Left lung (tissue), 10 donors: ENCODE results near the gene VGLL4. TPM values are rescaled to one million over a fixed set of nuclear protein-coding genes. Genes with fewer than 3 reads are reported as not detected.

ENCODE experiments used
- ATAC-seq: fragments of 200-7000 bp; cut with Tn5 transposase; one replicate; pipeline ENCODE4 v1.9.1; 2020; ENCODE audit warnings: moderate library complexity
- DNase-seq, 4 donors: peaks; one replicate each; pipeline ENCODE4 v3.0.0-alpha.2; 2013 to 2020
- H3K27ac ChIP-seq, 2 donors: fragments of 200-600 bp; sonication (generic) in 1 of 2; one replicate each; pipeline versions ENCODE4 v1.5.0 to v1.8.0; 2020 to 2021
- H3K27me3 ChIP-seq, 2 donors: fragments of 200-600 bp; sonication (generic) in 1 of 2; one replicate each; pipeline versions ENCODE4 v1.5.0 to v1.8.0; 2020 to 2021
- H3K36me3 ChIP-seq, 2 donors: fragments of 200-600 bp; sonication (generic) in 1 of 2; one replicate each; pipeline versions ENCODE4 v1.5.0 to v1.8.0; 2020 to 2021
- H3K4me1 ChIP-seq, 2 donors: fragments of 200-600 bp; one replicate each; pipeline ENCODE4 v1.8.0; 2021
- H3K4me3 ChIP-seq, 2 donors: fragments of 200-600 bp; sonication (generic) in 1 of 2; one replicate each; pipeline versions ENCODE4 v1.5.0 to v1.8.0; 2020 to 2021; ENCODE audit warnings: mild to moderate bottlenecking in 1 of 2
- H3K9me3 ChIP-seq, 2 donors: fragments of 200-600 bp; sonication (generic) in 1 of 2; one replicate each; pipeline versions ENCODE4 v1.5.0 to v1.8.0; 2020 to 2021
- CTCF ChIP-seq, 2 donors: fragments of 200-600 bp; sonication (generic) in 1 of 2; IDR thresholded peaks; one replicate each; pipeline versions ENCODE4 v1.5.0 to v1.8.0; 2021; ENCODE audit warnings: antibody characterized with exemption in 2 of 2
- intact Hi-C, 2 donors: fragments of 100-400 bp; cut with DNase I; formaldehyde crosslinking; loops; one replicate each; pipeline versions ENCODE4 v1.11.2 to v1.14.2; 2022
- polyA plus RNA-seq, 6 donors: library from polyadenylated mRNA; unstranded; fragments of 120-200 nt; gene quantifications; one replicate each; pipeline ENCODE4 v1.2.1, GENCODE V29; 2013; ENCODE audit not compliant: insufficient read length in 6 of 6
- total RNA-seq, 2 donors: library from RNA; stranded (reverse); fragmentation: NEBNext Ultra II Directional; extraction: Animal tissue kit (Norgen Biotek cat#: 25700); gene quantifications; one replicate each; pipeline ENCODE4 v1.2.1, GENCODE V29; 2021
- donor health status: DM: no; HTN: yes; CAD: no.
- donor health status: DM: no; HTN: no; CAD: no.

The VGLL4 gene
- total and polyA plus RNA-seq, 8 donors = 40.2 to 115 (median 106) TPM

DNA sequence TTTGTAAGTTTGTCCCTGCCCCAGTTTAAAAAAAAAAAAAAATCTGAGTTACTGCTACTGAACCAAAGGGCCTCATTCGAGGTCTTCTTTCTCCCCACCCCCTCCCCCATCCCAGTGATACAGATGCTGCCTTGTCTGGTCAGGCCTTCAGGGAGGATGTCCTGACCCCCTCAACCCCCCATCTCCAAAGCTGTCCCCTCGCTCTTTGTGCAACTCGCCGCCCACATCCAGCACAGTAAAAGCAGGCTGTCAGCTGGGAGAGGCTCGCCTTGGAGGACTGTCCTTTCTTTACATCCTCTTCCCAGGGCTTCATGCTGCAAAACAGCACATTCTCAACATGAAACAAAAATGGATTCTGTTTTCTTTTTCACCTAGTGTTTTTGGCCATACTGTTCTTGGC, 133.4 kb downstream of the VGLL4 start:
- H3K4me1 ChIP-seq = peaks cover 40 to 49% of the 10 kb centered on the region in 2 donors
- intact Hi-C loops = no loop called here
- no peaks in the 10 kb centered on the region for H3K36me3 ChIP-seq
- H3K27me3 ChIP-seq = no peaks in the 10 kb centered on the region
- TF ChIP-seq CTCF (IDR thresholded peaks at IDR 0.05) = no peak
- no peaks in the 10 kb centered on the region for H3K9me3 ChIP-seq
- peak overlapping the region; percentile 1 to 83 for H3K27ac ChIP-seq
- DNase-seq (no peak), ATAC-seq (no peak)
- no peak overlapping the region for H3K4me3 ChIP-seq

- H3K4me1 ChIP-seq = peaks cover 39 to 45% of the 10 kb centered on the region in 2 donors
- DNase-seq = no peak
Observed at GRCh38 chr3:11510001-11510340, 133.7 kb downstream of the VGLL4 start.

GRCh38 chr3:11509173-11510000, 134.3 kb downstream of the VGLL4 start:
- DNase-seq (peak in 3 of 4 donors; percentile 72 to 94 (median 82)), ATAC-seq (peak; percentile 92)
- intact Hi-C loops = no loop called here
- Histone ChIP-seq H3K9me3 (no peaks in the 10 kb centered on the region), H3K4me1 (peaks cover 35 to 39% of the 10 kb centered on the region in 2 donors), H3K27me3 (no peaks in the 10 kb centered on the region), H3K27ac (peak overlapping the region; percentile 57 to 83), H3K4me3 (no peak overlapping the region), H3K36me3 (no peaks in the 10 kb centered on the region)
- no peak for TF ChIP-seq CTCF (IDR thresholded peaks at IDR 0.05)

More at GRCh38 chr3:11510001-11510340, 133.7 kb downstream of the VGLL4 start:
- no peaks in the 10 kb centered on the region for H3K27me3 ChIP-seq
- TF ChIP-seq CTCF (IDR thresholded peaks at IDR 0.05) = no peak
- ATAC-seq = no peak
- intact Hi-C loops = no loop called here
- H3K36me3 ChIP-seq = no peaks in the 10 kb centered on the region
- no peak overlapping the region for H3K4me3 ChIP-seq
- peak overlapping the region; percentile 1 to 83 for H3K27ac ChIP-seq
- no peaks in the 10 kb centered on the region for H3K9me3 ChIP-seq

GRCh38 chr3:11508346-11509172, 135.2 kb downstream of the VGLL4 start:
- H3K4me3 ChIP-seq = no peak overlapping the region
- no peak for TF ChIP-seq CTCF (IDR thresholded peaks at IDR 0.05)
- H3K27ac ChIP-seq = peak overlapping the region; percentile 57 to 83
- no peaks in the 10 kb centered on the region for H3K9me3 ChIP-seq
- DNase-seq = no peak
- H3K4me1 ChIP-seq = peaks cover 27 to 31% of the 10 kb centered on the region in 2 donors
- intact Hi-C loops = no loop called here
- ATAC-seq = peak; percentile 72
- no peaks in the 10 kb centered on the region for H3K27me3 ChIP-seq
- no peaks in the 10 kb centered on the region for H3K36me3 ChIP-seq

GRCh38 chr3:11507719-11508118, 136.0 kb downstream of the VGLL4 start:
- H3K4me3 ChIP-seq = no peak overlapping the region
- intact Hi-C loops = no loop called here
- H3K9me3 ChIP-seq = no peaks in the 10 kb centered on the region
- no peak for DNase-seq
- H3K4me1 ChIP-seq = peaks cover 23 to 26% of the 10 kb centered on the region in 2 donors
- no peak for TF ChIP-seq CTCF (IDR thresholded peaks at IDR 0.05)
- no peak for ATAC-seq
- peak overlapping the region in 1 of 2 donors; percentile 83 for H3K27ac ChIP-seq
- no peaks in the 10 kb centered on the region for H3K36me3 ChIP-seq
- H3K27me3 ChIP-seq = no peaks in the 10 kb centered on the region
